HEK293T (cell line): ENCODE data around the gene WDR49.

ENCODE experiments used
- CTCF ChIA-PET: fragments of 350-600 bp; formaldehyde crosslinking; extraction: SDS; loops from one replicate; lab custom pipeline; 2021; ENCODE audit warnings: antibody characterized with exemption, inconsistent platforms; lab: Yijun Ruan, JAX
- POLR2A ChIA-PET: fragments of 350-600 bp; formaldehyde crosslinking; extraction: SDS; loops from one replicate; lab custom pipeline; 2020; ENCODE audit warnings: antibody characterized with exemption, inconsistent platforms; lab: Yijun Ruan, JAX
- DNase-seq: peaks from one replicate; pipeline ENCODE4 v3.0.0; 2012; ENCODE audit warnings: mixed read lengths; ENCODE audit errors: extremely low spot score
- ARNT ChIP-seq: fragments of 450-650 bp; IDR thresholded peaks from 2 replicates; pipeline ENCODE4 v1.6.1; 2017; ENCODE audit warnings: mild to moderate bottlenecking
- BHLHE40 ChIP-seq: fragments of 450-650 bp; IDR thresholded peaks from 2 replicates; pipeline ENCODE4 v1.6.1; 2016; ENCODE audit warnings: mild to moderate bottlenecking, moderate library complexity, borderline replicate concordance
- CTBP1 ChIP-seq: fragments of 450-650 bp; IDR thresholded peaks from 2 replicates; pipeline ENCODE4 v1.6.1; 2016; ENCODE audit warnings: borderline replicate concordance
- ELF4 ChIP-seq: fragments of 450-650 bp; IDR thresholded peaks from 2 replicates; pipeline ENCODE4 v1.6.1; 2017; ENCODE audit warnings: antibody characterized with exemption
- FOXA1 ChIP-seq: fragments of 450-650 bp; IDR thresholded peaks from 2 replicates; pipeline ENCODE4 v1.6.1; 2016; ENCODE audit warnings: mild to moderate bottlenecking
- FOXK2 ChIP-seq: fragments of 450-650 bp; IDR thresholded peaks from 2 replicates; pipeline ENCODE4 v1.6.1; 2016; ENCODE audit warnings: mild to moderate bottlenecking
- FOXM1 ChIP-seq: fragments of 450-650 bp; IDR thresholded peaks from 2 replicates; pipeline ENCODE4 v1.6.1; 2017; ENCODE audit warnings: mild to moderate bottlenecking, borderline replicate concordance
- HDGF ChIP-seq: fragments of 450-650 bp; IDR thresholded peaks from 2 replicates; pipeline ENCODE4 v1.6.1; 2017; ENCODE audit warnings: antibody characterized with exemption, borderline replicate concordance
- L3MBTL2 ChIP-seq: fragments of 450-650 bp; conservative IDR thresholded peaks from 2 replicates; pipeline ENCODE4 v1.6.1; 2016; ENCODE audit warnings: mild to moderate bottlenecking
- LEF1 ChIP-seq: fragments of 450-650 bp; IDR thresholded peaks from 2 replicates; pipeline ENCODE4 v1.6.1; 2017; ENCODE audit warnings: mild to moderate bottlenecking, borderline replicate concordance
- NFRKB ChIP-seq: fragments of 450-650 bp; IDR thresholded peaks from 2 replicates; pipeline ENCODE4 v1.6.1; 2016; ENCODE audit warnings: mild to moderate bottlenecking, moderate library complexity
- PKNOX1 ChIP-seq: fragments of 450-650 bp; IDR thresholded peaks from 2 replicates; pipeline ENCODE4 v1.6.1; 2016
- SP1 ChIP-seq: fragments of 450-650 bp; IDR thresholded peaks from 2 replicates; pipeline ENCODE4 v1.6.1; 2017
- SUZ12 ChIP-seq: fragments of 450-650 bp; IDR thresholded peaks from 2 replicates; pipeline ENCODE4 v1.6.1; 2016; ENCODE audit warnings: mild to moderate bottlenecking
- TARDBP ChIP-seq: fragments of 450-650 bp; IDR thresholded peaks from 2 replicates; pipeline ENCODE4 v1.6.1; 2016
- ZNF384 ChIP-seq: fragments of 450-650 bp; IDR thresholded peaks from 2 replicates; pipeline ENCODE4 v1.6.1; 2016

Gene WDR49

DNA sequence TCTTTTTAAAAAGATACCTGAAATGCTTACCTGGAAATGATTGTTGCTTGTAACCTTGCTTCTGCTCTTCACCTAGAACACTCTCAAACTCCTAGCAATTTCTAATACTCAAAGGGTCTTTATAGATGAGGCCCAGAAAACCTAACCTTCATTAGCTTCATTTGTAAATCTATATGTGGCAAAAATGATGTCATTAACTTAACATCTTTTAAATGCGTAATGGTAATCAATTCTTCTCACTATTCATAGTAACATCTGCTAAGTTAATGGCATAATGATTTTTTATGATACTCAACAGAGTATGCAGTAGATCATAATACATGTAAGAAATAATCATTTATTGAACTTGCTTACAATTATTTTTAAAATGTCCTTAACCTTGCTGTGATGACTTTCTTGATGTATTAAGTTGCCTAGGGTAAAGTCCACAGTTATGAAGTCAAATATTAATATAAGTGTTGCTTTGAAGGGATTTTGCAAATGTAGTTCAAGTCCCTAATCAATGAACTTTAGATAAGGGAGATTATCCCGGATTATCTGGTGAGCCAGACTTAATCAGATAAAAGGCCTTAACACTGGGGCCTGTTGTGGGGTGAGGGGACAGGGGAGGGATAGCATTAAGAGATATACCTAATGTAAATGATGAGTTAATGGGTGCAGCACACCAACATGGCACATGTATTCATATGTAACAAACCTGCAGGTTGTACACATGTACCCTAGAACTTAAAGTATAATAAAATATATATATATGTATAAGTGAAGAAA is 169.8 kb downstream of the WDR49 start:
- TF ChIP-seq ELF4 (no peak), CTBP1 (no peak), ARNT (no peak), NFRKB (no peak), BHLHE40 (no peak), HDGF (no peak), TARDBP (no peak), PKNOX1 (no peak), L3MBTL2 (no peak), SUZ12 (no peak), FOXM1 (no peak), FOXA1 (no peak), SP1 (no peak), FOXK2 (no peak), LEF1 (no peak), ZNF384 (no peak)
- CTCF ChIA-PET = no interaction called here
- POLR2A ChIA-PET = no interaction called here

GRCh38 chr3:167481164-167481563 is 172.6 kb downstream of the WDR49 start:
- CTCF ChIA-PET = no interaction called here

More for the DNA sequence above, 169.8 kb downstream of the WDR49 start:
- no peak for DNase-seq

GRCh38 chr3:167480748-167481147 is 173.0 kb downstream of the WDR49 start:
- no peak for DNase-seq
- POLR2A ChIA-PET = no interaction called here
- no peak for TF ChIP-seq CTBP1
- no peak for TF ChIP-seq BHLHE40
- TF ChIP-seq TARDBP = no peak
- no peak for TF ChIP-seq ELF4
- no peak for TF ChIP-seq FOXA1
- TF ChIP-seq SP1 = no peak
- no peak for TF ChIP-seq NFRKB
- no peak for TF ChIP-seq LEF1
- CTCF ChIA-PET = no interaction called here

More at GRCh38 chr3:167481164-167481563, 172.6 kb downstream of the WDR49 start:
- TF ChIP-seq LEF1 (no peak), SUZ12 (no peak), NFRKB (no peak), HDGF (no peak), ELF4 (no peak), FOXK2 (no peak), TARDBP (no peak), L3MBTL2 (no peak), FOXA1 (no peak), FOXM1 (no peak), ZNF384 (no peak), PKNOX1 (no peak), CTBP1 (no peak), SP1 (no peak), ARNT (no peak)
- POLR2A ChIA-PET = no interaction called here
- no peak for DNase-seq

DNA sequence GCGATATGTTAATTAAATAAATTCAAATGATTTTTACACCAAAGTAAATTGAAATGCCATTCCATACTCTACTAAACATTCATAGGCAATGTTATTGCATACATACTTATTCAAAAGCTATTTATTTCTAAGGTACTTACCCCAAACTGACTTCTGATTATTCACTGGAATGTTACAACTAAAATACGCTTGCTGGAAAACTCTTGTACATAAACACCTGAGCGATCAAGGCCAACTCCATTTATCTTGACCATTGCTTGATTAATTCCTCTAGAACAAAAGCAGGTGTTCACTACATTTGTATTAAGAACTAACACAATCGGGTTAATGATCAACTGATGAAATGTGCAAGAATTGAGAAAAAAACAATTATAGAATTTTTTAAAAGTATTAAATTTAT is 179.9 kb downstream of the WDR49 start, which contains the start of gene SERPINI2:
Gene SERPINI2 (minus strand): TSS at position 180 of the 400 bp plus-strand sequence. CDS start 2,208 bp downstream, outside the sequence.
- DNase-seq = no peak
- ChIA-PET CTCF (no interaction called here), POLR2A (no interaction called here)
- TF ChIP-seq L3MBTL2 = no peak

GRCh38 chr3:167469381-167469780 is 184.4 kb downstream of the WDR49 start:
- ChIA-PET POLR2A (no interaction called here), CTCF (no interaction called here)
- no peak for TF ChIP-seq FOXM1
- TF ChIP-seq BHLHE40 = no peak
- TF ChIP-seq FOXA1 = no peak
- no peak for TF ChIP-seq SUZ12
- no peak for TF ChIP-seq TARDBP
- TF ChIP-seq ZNF384 = no peak
- TF ChIP-seq CTBP1 = no peak
- TF ChIP-seq ELF4 = no peak
- no peak for TF ChIP-seq PKNOX1
- no peak for TF ChIP-seq FOXK2
- no peak for DNase-seq

DNA sequence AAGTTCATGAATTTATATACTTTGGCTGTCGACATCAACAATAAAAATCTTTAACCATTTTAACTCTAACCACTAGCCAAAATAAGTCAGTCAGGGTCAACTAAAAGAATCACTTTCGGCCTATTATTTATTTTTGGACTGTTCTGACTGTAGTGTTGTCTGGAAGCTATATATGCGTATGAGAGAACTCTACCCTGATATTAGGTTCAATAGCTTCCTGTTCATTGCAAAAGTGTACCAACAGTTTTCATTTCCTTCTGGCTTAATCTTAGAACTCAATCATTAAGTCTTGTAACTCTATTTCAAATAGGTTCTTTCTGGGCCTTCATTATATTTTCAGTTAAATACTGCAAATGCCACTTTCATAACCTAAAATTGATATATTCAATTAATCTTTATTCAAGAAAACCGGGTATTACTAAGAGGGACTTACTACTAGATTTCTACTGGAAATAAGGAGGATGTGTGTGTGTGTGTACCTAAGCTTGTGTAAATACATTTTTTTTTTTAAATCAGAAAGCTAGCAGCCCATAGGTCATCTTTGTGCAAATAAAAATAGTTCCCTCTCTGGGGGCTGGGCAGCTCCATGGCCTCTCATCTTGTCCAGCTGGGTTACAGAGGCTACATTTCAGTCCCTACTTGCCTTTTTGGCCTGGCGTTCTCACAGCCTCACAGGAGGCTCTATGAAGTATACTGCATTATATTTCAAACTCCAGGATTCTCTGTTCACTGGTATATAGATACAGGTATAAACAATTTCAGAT is 185.7 kb downstream of the WDR49 start:
- DNase-seq = no peak
- POLR2A ChIA-PET = no interaction called here
- TF ChIP-seq L3MBTL2 = no peak
- TF ChIP-seq CTBP1 = no peak
- TF ChIP-seq LEF1 = no peak
- no peak for TF ChIP-seq ARNT
- no peak for TF ChIP-seq SP1
- TF ChIP-seq ZNF384 = no peak
- no peak for TF ChIP-seq FOXM1
- no peak for TF ChIP-seq SUZ12
- no peak for TF ChIP-seq TARDBP
- no peak for TF ChIP-seq ELF4
- CTCF ChIA-PET = no interaction called here
